HG03097 (cell line): ENCODE results near the gene C19orf38.

Experiments
- ATAC-seq: cut with Tn5 transposase; IDR thresholded peaks from one replicate; pipeline ENCODE4 v1.9.1; 2021; ENCODE audit not compliant: unreplicated experiment, low FRiP score

C19orf38 gene

GRCh38 chr19:10895920-10896319 lies 47.7 kb downstream of the C19orf38 start:
- ATAC-seq = no peak

- no peak for ATAC-seq
Observed at GRCh38 chr19:10896851-10897526, 48.8 kb downstream of the C19orf38 start.

- no peak for ATAC-seq
Observed at GRCh38 chr19:10898633-10899032, 50.4 kb downstream of the C19orf38 start.

GRCh38 chr19:10899151-10899653 lies 51.0 kb downstream of the C19orf38 start:
- ATAC-seq = no peak

GRCh38 chr19:10907925-10908324 lies 59.7 kb downstream of the C19orf38 start:
- ATAC-seq = no peak

- ATAC-seq = no peak
Observed at GRCh38 chr19:10908380-10908960, 60.3 kb downstream of the C19orf38 start.

GRCh38 chr19:10911579-10912363 lies 63.6 kb downstream of the C19orf38 start:
- ATAC-seq = no peak

GRCh38 chr19:10912619-10913018 lies 64.4 kb downstream of the C19orf38 start:
- no peak for ATAC-seq

GRCh38 chr19:10913716-10914340 lies 65.6 kb downstream of the C19orf38 start:
- ATAC-seq = no peak

- ATAC-seq = no peak
Observed at GRCh38 chr19:10915130-10916091, 67.2 kb downstream of the C19orf38 start.

- no peak for ATAC-seq
Observed at GRCh38 chr19:10916602-10917001, 68.4 kb downstream of the C19orf38 start.

GRCh38 chr19:10918359-10918758 lies 70.1 kb downstream of the C19orf38 start:
- no peak for ATAC-seq
